ENCODE data around the gene SNRPB. TPM values are rescaled to one million over a fixed set of nuclear protein-coding genes. Genes with fewer than 3 reads are reported as not detected.

The SNRPB gene
- total RNA-seq, 1 donor from 2014 or later = 546 TPM

Other genes with a start within 250 kb of the SNRPB start
- not detected in 2 replicates for gene TGM3, start 174.8 kb downstream of the SNRPB start, total RNA-seq
- gene TGM6, start 89.9 kb downstream of the SNRPB start, total RNA-seq = not detected in 2 replicates
- 6.2 and 9.9 TPM in 2 replicates for gene ZNF343, start 38.1 kb upstream of the SNRPB start, total RNA-seq
- not detected in 2 replicates for gene TMC2, start 65.8 kb upstream of the SNRPB start, total RNA-seq
- 141 and 142 TPM in 2 replicates for gene NOP56, start 181.8 kb upstream of the SNRPB start, total RNA-seq
- 99.7 and 118 TPM in 2 replicates for gene IDH3B, start 193.4 kb upstream of the SNRPB start, total RNA-seq
- gene EBF4, start 222.0 kb upstream of the SNRPB start, total RNA-seq = 8.1 and 9.7 TPM in 2 replicates